ENCODE data around the gene PDIA5.

PDIA5 gene

GRCh38 chr3:123084192-123084591, 17.4 kb downstream of the PDIA5 start:
- TF ChIP-seq POLR2AphosphoS5 (IDR thresholded peaks at IDR 0.05; ENCODE audit: low read depth, low read length) = no peak
- no peak for TF ChIP-seq REST (IDR thresholded peaks at IDR 0.05; ENCODE audit: insufficient read depth in 1 of 2, low read depth in 2 of 2, low read length in 2 of 2)
- no peak for TF ChIP-seq TAF1 (IDR thresholded peaks at IDR 0.05; ENCODE audit: borderline replicate concordance, insufficient read depth, low read length)
- TF ChIP-seq FOXP2 (optimal IDR thresholded peaks at IDR 0.05; ENCODE audit: borderline replicate concordance, extremely low read depth, extremely low read length, insufficient read depth) = no peak
- TF ChIP-seq SIN3A (IDR thresholded peaks at IDR 0.05; ENCODE audit: borderline replicate concordance, insufficient read depth, low read length) = no peak

- no peak for TF ChIP-seq POLR2AphosphoS5 (IDR thresholded peaks at IDR 0.05; ENCODE audit: low read depth, low read length)
- TF ChIP-seq SIN3A (IDR thresholded peaks at IDR 0.05; ENCODE audit: borderline replicate concordance, insufficient read depth, low read length) = no peak
Measured at GRCh38 chr3:123084738-123085237, 18.0 kb downstream of the PDIA5 start.

GRCh38 chr3:123085293-123085931, 18.6 kb downstream of the PDIA5 start:
- TF ChIP-seq SIN3A (IDR thresholded peaks at IDR 0.05; ENCODE audit: borderline replicate concordance, insufficient read depth, low read length) = no peak
- TF ChIP-seq REST (IDR thresholded peaks at IDR 0.05; ENCODE audit: insufficient read depth in 1 of 2, low read depth in 2 of 2, low read length in 2 of 2) = no peak
- TF ChIP-seq FOXP2 (optimal IDR thresholded peaks at IDR 0.05; ENCODE audit: borderline replicate concordance, extremely low read depth, extremely low read length, insufficient read depth) = no peak
- TF ChIP-seq POLR2AphosphoS5 (IDR thresholded peaks at IDR 0.05; ENCODE audit: low read depth, low read length) = no peak
- TF ChIP-seq TAF1 (IDR thresholded peaks at IDR 0.05; ENCODE audit: borderline replicate concordance, insufficient read depth, low read length) = no peak

- TF ChIP-seq REST (IDR thresholded peaks at IDR 0.05; ENCODE audit: insufficient read depth in 1 of 2, low read depth in 2 of 2, low read length in 2 of 2) (no peak), FOXP2 (optimal IDR thresholded peaks at IDR 0.05; ENCODE audit: borderline replicate concordance, extremely low read depth, extremely low read length, insufficient read depth) (no peak), POLR2AphosphoS5 (IDR thresholded peaks at IDR 0.05; ENCODE audit: low read depth, low read length) (no peak)
Measured at GRCh38 chr3:123085932-123086627, 19.3 kb downstream of the PDIA5 start.

GRCh38 chr3:123088387-123088786, 21.6 kb downstream of the PDIA5 start:
- no peak for TF ChIP-seq FOXP2 (optimal IDR thresholded peaks at IDR 0.05; ENCODE audit: borderline replicate concordance, extremely low read depth, extremely low read length, insufficient read depth)
- TF ChIP-seq TAF1 (IDR thresholded peaks at IDR 0.05; ENCODE audit: borderline replicate concordance, insufficient read depth, low read length) = no peak
- TF ChIP-seq POLR2AphosphoS5 (IDR thresholded peaks at IDR 0.05; ENCODE audit: low read depth, low read length) = no peak
- TF ChIP-seq SIN3A (IDR thresholded peaks at IDR 0.05; ENCODE audit: borderline replicate concordance, insufficient read depth, low read length) = no peak
- TF ChIP-seq REST (IDR thresholded peaks at IDR 0.05; ENCODE audit: insufficient read depth in 1 of 2, low read depth in 2 of 2, low read length in 2 of 2) = no peak
